Suppressor macrophage treated with lipopolysaccharide for 4 hours (primary cell): Measurements from ENCODE around the gene KBTBD4.

Experiments
- DNase-seq: peaks from one replicate; pipeline ENCODE4 v3.0.0-alpha.2; 2020

Gene KBTBD4

DNA sequence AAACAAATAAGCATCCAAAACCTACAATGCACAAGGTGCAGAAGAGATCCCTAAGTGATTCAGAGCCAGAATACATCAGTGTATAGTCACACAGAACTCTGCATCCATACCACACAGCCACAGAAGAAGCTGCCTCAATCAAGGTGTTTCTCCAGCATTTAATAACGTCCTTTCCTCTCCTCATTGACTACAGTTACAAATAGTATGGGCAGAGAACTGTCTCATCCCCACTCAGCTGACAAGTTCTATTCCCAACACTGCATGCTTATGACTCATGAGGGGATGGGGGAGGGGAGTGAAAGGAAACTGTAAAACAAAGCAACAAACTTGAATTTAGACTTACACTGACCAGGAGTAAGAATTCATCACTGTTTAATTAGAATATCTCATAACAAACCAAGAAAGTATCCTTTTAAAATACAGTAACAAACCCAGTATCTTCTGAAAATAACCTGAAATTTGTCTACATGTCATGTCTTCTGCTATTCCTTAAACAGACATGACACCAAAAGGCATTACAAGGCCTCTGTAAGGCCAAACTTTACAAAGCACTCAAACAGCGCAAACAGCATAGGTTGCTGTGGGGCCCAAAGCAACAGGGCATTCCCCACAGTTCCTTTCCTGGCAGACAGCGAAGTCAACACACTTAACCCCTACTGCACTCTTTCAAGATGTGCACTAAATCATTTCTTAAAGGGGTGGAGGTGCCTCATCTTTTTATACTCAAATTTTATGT is 55.1 kb downstream of the KBTBD4 start:
- DNase-seq, result peak; percentile 85
